NK-92 (cell line): Measurements from ENCODE around the gene BAMBI.
"Not testable (repeated sequence)": the region's sequence is repeated elsewhere in the genome, so short reads cannot be mapped to it uniquely, and the experiment has no call there.

Experiments used
- DNase-seq: peaks from one replicate; lab custom pipeline; 2025; ENCODE audit not compliant: unreplicated experiment; lab: John Stamatoyannopoulos, UW

Gene BAMBI, protein sequence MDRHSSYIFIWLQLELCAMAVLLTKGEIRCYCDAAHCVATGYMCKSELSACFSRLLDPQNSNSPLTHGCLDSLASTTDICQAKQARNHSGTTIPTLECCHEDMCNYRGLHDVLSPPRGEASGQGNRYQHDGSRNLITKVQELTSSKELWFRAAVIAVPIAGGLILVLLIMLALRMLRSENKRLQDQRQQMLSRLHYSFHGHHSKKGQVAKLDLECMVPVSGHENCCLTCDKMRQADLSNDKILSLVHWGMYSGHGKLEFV

GRCh38 chr10:28676968-28677887, at the start of gene BAMBI:
TSS of gene BAMBI (plus strand) at chr10:28677521. CDS start at chr10:28677898, 377 bp downstream.
- no peak for DNase-seq

- DNase-seq = no peak
Observed at GRCh38 chr10:28628184-28628893, 49.0 kb upstream of the BAMBI start.

- no peak for DNase-seq
Observed at GRCh38 chr10:28631896-28632583, 45.3 kb upstream of the BAMBI start.

DNA sequence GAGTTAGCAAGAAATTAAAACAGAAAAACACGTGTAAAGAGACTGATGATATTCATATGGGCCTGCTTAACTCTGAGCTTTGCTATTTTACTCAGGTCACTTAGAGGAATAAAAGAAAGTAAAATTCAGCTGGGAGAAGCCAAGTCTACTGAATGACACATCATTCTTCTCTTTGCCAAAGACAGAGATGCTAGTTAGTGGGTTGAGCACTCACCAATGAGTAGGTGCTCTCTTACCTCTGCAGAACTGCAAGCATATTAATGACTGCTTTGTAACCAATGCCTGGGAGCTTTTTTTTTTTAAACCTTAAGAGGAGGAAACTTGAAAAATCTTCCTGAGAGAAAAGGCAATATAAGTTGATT, 44.8 kb upstream of the BAMBI start:
- no peak for DNase-seq

DNA sequence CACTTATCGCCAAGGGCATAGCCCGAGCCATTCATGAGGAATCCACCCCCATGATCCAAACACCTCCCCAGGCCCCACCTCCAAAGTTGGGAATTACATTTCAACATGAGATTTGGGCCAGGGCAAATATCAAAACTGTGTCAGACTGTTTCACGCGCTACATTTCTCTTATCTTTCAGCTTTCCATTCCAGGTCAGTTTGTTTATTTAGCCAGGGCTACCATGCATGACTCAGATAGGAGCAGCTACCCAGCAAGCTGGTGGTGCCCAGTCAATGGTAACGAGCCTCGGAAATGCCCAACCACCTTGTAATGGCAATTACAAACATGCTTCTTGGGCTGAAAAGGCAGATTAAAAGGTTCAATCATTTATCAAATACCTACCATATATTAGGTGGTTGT, 43.6 kb upstream of the BAMBI start:
- no peak for DNase-seq

GRCh38 chr10:28637346-28637745, 40.0 kb upstream of the BAMBI start:
- DNase-seq = no peak

- no peak for DNase-seq
Observed at GRCh38 chr10:28638392-28638791, 38.9 kb upstream of the BAMBI start.

- no peak for DNase-seq
Observed at GRCh38 chr10:28640551-28640950, 36.8 kb upstream of the BAMBI start.

- no peak for DNase-seq
Observed at GRCh38 chr10:28644647-28645046, 32.7 kb upstream of the BAMBI start.

- no peak for DNase-seq
Observed at GRCh38 chr10:28652106-28652505, 25.2 kb upstream of the BAMBI start.

DNA sequence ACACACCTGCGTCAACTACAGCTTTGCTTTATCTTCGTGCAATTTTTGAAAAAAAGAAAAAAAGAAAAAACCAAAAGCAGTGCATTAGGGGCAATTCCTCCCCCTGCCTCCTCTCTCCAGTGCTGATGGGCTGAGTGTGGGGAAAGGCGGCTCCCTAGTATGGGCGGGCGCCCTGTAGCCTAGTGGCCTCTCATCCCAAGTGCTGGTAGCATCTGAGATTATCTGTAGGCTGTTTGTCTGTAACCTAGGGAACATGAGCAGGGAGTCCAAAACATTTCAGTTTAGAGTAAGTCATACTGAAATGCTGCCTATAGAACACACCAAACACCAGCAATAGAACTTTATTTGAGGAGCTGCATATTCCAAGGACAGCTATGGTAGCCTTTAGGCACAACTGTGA, 24.6 kb upstream of the BAMBI start:
- no peak for DNase-seq

GRCh38 chr10:28658824-28659223, 18.5 kb upstream of the BAMBI start:
- not testable (repeated sequence) for DNase-seq

DNA sequence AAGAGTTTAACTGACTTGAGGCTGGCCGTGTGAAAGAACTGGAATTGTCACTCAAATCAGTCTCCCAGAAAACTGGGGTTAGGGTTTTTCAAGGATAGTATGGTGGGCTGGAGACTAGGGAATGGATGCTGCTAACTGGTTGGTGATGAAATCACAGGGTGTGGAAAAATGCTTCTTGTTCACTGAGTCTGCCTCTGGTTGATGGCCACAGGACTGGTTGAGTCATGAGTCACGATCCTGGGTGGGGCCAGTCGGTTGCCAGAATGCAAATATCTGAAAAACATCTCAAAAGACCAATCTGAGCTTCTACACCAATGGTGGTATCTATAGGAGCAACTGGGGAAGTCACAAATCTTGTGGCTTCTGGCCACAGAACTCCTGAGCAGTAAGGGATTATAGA, 16.3 kb upstream of the BAMBI start:
- no peak for DNase-seq

- DNase-seq = no peak
Observed at GRCh38 chr10:28663576-28664368, 13.5 kb upstream of the BAMBI start.

- no peak for DNase-seq
Observed at GRCh38 chr10:28664369-28664740, 13.0 kb upstream of the BAMBI start.

GRCh38 chr10:28666751-28667467, 10.4 kb upstream of the BAMBI start:
- no peak for DNase-seq

DNA sequence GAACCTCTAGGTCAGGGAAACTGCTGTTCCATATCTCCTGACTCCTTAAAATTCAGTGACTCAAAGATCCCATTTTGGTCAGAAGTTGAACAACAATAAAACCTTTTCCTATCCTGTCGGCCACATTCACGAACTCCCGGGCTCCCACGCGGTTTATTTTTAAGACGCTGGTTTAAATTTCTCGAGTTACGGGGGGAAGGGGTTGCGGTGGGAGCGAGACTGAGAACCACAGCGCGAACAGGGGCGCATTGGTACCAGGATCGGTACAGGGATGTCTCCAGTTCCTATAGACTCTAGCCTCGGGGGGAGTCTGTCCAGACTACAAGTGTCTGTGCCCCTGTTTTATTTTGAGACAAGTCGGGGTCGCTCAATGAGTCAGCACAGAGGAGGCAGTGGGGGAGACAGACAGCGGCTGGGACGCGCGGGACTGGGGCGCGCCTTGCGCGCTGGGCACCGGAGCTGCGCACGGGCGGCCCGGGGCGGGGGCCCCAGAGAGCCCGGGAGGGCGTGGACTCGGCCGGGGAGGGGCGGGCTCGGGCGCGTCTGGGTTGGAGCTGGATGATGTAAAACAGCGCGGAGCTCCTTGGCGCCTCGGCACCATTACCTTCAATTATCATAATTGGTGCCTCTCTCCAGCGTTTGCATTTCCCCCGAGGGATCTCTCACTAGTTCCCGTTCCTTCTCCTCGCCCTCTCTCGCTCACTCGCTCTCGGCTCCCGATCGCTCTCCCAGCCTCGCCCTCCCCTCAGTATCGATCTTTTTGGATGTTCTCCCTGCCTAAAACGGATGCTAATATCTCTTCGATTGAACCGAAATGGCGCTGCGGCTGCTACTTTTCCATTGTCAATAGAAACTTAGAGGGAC, 8.7 kb upstream of the BAMBI start:
- DNase-seq = no peak

DNA sequence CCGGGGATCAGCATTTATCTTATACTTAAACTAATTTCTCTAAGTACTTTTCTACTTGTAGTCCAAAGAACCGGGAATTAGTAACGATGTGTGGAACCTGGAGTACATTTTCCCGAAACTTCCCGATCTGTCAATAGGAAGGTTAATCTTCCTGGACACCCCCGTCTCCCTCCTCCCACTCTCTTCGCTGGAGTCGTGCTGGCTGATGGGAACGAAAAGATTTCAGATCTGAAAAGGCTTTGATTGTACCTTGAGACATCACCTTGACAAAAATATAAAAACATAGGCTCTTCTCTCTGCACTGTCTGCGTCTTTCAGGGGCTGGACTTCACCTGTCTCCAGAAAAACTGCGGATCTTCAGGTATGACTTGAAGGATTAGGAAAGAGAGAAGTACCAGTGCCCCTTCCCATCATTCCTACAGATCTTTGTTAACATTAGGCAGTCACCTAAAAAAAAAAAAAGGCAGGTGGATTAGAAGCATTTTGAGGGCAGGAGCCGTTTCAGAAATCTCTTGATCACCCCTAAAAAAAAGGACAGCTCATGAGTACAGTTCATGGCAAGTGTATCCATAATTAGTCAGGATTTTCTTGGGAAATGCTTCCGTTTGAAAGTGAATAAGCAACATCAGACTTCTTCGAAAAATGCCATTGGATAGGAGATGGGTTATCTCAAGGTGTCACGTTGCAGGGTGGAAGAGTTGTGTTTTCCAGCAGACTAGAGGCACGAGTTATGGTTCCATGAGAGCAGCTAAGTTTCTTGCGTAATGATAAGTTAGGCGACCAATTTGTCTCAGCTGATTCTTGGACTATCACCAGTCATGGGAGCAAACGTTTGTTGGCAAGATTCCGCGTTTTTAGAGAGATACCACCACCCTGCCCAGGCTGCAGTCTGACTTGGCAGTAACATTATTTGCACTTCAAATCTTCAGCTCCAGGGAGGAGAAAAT, 7.8 kb upstream of the BAMBI start:
- DNase-seq = no peak
